ENCODE measurements around the gene RNF217.
"Not testable (repeated sequence)": the region's sequence is repeated elsewhere in the genome, so short reads cannot be mapped to it uniquely, and the experiment has no call there.

Gene RNF217, protein sequence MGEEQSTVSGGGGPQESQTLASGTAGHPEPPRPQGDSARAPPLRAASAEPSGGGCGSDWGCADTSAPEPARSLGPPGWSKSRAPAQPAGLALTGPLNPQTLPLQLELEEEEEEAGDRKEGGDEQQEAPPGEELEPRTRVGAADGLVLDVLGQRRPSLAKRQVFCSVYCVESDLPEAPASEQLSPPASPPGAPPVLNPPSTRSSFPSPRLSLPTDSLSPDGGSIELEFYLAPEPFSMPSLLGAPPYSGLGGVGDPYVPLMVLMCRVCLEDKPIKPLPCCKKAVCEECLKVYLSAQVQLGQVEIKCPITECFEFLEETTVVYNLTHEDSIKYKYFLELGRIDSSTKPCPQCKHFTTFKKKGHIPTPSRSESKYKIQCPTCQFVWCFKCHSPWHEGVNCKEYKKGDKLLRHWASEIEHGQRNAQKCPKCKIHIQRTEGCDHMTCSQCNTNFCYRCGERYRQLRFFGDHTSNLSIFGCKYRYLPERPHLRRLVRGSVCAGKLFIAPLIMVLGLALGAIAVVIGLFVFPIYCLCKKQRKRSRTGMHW

DNA sequence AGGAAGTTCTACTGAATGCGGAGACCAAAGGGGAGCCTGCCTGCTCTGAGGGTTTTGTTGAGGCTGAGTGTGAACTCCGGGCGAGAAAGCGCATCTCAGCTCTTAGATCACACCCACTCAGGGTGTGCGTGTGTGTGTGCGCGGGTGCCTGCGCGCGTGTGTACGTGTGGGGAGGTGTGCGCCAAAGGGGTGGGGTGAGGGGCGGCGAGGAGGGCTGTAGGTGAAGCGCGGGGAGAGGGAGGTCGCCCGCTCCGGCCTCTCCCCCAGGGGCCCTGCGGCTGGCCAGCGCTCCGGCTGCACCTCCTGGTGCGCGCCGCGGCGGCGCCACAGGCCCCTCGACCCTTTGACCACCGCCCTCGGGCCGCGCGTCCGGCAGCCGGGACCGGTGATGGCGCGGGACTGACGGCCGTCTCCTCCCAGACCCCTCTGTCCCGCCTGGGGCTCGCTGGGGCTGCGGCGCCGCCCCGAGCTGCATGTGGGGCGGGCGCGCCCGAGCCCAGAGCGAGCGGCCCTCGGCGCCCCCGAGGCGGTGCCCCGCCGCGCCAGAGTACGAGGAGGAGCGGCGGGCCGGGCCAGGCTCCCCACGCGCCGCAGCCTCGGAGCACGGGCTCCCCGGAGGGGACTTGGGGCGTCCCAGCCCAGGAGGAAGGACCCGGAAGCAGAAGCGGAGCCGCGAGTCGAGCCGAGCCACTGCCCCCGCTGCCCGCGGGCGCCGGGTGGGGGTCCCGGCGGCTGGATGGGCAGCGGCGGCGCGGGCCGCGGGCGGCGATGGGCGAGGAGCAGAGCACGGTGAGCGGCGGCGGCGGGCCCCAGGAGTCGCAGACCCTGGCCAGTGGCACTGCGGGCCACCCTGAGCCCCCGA lies at the start of gene RNF217:
Gene RNF217, plus strand, starts transcription at position 661 of the 862 bp plus-strand sequence. Its CDS starts 108 bp downstream, at position 769.
- no peak for FAIRE-seq

DNA sequence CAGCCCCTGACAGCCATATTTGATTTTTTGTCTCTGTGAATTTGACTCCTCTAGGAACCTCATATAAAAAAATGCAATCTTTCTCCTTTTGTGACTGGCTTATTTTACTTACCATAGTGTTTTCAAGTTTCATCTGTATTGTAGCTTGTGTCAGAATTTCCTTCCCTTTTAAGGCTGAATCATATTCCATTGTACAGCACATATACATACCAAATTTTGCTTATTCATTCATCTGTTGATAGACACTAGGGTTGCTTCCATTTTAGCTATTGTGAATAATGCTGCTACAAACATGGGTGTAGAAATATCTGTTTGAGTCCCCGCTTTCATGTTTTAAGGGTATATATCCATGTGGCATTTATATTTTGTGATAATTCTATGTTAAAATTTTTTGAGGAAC lies 49.2 kb upstream of the RNF217 start:
- no peak for FAIRE-seq

DNA sequence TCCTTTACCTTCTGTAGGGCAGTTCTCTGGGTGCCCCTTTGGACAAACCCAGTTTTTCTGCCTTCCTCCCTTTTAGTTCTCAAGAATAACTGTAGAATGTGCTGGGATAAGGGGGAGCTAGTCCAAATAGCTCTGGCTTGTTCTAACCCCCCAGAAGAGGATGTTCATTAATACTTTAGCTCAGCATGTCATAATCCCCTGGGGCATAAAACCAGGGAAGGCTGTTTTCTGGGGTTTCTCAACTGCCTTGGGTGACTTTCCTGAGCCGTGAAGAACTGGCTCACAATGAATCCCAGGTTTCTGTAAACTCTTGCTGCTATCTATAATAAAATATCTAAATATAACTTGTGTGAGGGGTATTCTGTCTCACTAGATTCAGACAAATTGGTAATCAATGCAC lies 44.5 kb upstream of the RNF217 start:
- no peak for FAIRE-seq

DNA sequence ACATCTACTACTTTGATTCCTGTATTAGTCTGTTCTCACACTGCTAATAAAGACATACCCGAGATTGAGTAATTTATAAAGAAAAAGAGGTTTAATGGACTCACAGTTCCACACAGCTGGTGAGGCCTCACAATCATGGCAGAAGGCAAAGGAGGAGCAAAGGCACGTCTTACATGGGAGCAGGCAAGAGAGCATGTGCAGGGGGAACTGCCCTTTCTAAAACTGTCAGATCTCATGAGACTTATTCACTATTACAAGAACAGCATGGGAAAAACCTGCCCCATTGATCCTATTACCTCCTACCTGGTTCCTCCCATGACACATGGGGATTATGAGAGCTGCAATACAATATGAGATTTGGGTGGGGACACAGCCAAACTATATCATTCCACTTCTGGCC lies 42.5 kb upstream of the RNF217 start:
- not testable (repeated sequence) for FAIRE-seq

DNA sequence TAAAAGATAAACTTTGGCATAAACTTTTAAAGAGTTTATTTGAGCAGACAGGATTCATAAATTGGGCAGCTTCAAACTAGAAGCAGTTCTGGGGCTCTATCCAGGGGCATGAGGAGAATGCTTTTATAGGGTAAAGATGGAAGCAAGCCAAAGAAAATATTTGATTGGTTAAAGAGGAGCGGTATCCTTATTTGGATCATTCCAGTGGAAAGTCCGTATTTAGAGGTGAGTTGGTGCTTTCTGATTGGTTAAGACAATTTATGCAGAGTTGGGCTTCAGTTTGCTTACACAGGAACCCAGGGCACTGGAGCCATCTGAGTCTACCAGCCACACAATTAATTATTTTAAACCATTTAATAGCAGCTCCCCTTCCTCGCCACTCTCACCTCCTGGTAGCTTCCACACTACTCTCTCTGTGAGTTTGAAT lies 37.9 kb upstream of the RNF217 start:
- no peak for FAIRE-seq

DNA sequence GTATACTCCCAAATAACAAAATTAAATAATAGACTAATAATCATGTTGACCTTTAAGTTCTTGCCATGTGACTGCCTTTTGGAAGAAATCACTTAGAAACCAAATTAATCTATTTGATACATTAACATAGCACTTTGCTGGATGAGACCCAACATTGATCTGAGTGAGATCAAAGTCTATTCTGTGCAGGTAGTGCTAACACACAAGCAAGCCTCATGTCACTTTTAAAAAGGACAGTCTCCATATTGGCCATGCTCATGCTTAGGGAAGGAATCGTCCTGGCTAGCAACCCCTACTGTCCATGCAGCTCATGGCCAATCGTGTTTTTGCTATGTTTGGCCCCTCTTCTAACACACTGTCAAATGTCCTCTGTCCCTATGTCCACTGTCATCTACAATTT lies 35.8 kb upstream of the RNF217 start:
- no peak for FAIRE-seq

DNA sequence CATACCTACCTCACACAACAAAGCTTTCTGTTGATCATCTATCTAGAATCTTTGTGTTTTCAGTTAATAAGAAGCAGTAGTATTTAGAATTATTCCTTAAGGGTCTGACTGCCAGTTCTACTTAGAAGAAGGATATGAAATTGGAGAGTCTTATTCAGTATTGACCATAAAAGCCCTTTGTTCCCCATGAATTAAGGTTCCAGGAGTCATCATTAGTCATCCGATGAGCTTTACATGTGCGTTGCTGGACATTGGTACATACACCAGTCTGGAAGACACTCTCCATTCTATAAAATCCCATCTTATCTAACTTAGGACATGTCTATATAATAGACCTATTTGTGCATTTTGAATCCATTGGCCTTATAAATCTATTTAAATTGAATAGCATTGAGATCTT lies 34.4 kb upstream of the RNF217 start:
- no peak for FAIRE-seq

DNA sequence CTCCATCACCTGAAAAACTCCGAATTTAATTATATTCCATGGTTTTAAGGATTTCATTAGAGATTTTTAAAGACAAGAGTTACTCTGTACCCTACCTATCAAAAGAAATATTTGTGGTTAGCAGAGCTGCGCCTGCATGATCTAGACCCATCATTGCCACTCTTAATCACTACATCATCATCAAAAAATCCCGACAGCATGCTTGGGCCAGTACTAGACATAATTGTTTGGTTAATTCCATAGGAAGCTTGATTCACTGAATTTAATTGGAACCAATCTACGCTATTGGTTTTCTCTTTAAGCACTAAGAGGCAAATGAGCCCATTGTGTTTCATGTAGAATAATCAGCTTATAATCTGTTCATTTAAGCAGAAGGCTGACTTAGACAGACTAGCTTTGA lies 33.4 kb upstream of the RNF217 start:
- no peak for FAIRE-seq

DNA sequence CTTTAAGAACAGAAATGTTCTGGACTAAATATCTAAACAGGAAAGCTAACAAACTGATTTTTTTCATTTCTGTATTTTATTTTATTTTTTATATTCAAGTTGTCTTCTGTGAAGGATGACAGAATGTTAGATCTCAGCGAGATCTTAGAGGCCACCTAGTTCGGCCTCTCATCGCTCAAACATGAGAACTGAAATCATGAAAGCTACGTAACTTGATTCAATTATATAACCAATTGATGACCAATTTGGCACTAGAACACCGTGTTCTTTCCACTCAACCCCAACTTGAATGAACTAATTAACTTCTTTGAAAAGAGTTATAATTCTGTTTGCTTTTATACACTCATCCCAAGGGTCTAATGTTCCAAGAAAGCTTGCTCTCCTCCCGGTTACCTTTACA lies 24.6 kb upstream of the RNF217 start:
- FAIRE-seq, result no peak

DNA sequence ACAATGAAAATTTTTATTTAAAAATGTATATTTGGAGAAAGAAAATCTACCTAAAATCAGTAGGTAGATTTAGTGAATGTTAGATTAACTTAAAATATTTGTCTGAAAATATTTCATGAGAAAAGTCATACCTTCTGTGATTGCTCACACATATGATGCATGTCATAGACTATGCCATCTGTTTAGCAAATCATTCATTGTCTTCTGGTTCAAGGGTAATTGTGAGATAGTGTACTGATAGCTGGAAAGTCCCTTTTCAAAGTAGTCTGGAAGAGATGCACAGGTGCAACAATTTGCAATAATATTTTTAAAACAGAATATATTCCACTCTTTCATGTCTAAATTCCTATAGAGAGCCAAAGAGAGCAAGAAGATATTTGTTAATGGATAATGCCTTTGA lies 21.0 kb upstream of the RNF217 start:
- FAIRE-seq, result no peak

DNA sequence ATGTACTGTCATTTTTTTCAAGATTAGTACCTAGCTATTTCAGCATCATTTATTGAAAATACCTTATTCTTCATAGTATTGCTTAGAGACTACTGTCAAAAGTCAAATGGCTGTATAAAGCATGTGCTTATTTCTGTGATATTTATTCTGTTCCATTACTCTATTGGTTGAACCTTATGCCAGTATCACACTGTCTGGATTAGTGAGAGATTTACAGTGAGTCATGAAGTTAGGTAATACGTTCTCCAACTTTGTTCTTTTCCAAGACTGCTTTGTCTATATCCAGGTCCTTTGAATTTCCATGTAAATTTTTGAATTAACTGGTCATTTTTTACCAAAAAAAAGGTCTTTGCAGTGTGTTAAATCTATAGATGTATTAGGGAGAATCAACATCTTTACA lies 18.6 kb upstream of the RNF217 start:
- no peak for FAIRE-seq

DNA sequence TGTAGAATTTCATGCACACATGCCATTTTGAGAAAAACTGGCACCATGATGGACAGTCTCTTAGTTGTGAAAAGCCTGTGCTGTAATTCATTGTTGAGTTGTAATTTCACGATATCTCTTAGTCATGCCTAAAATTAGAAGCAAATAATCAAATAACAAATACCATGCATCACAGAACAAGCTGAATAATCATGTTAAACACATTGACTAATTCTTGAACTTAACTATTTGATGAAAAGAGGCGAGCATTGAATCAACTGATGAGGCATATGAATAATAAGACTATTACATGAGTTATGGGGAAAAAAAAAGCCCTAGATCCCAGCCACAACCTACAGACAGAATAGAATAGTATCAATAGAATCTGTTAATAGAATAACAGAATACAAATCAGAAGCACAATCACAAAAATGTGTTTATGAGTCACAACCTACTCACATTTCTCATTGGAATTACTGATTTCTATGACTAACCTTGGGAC lies 14.2 kb upstream of the RNF217 start:
- no peak for FAIRE-seq

DNA sequence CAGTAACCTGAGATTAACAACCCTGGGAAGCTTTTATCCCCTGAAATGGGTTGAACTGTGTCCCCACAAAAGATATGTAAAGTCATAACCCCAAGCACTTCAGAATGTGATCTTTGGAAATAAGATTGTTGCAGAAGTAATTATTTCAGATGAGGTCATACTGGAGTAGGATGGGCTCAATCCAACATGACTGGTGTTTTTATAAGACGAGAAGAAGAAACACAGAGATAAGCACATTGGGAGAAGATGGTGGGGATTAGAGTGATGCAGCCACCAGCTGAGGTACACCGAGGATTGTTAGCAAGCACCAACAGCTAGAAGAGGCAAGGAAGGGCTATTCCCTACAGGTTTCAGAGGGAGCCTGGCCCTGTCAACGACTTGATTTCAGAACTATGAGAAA lies 12.5 kb upstream of the RNF217 start:
- FAIRE-seq, result no peak

DNA sequence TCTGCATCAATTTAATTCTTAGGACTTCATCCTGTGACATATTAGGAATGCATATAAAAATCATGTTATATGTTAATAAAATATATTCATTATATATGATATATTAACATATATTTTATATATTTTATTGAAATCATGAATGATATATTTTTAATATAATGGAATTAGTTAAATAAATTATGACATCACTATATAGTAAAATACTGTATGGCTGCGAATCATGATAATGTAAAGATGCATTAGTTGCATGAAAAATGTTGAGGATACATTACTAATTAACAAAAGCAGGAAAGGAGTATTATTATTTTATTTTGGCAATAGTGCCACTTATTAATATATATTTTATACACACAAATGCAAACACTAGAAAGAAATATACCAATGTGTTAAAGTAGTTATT lies 8.4 kb upstream of the RNF217 start:
- peak; percentile 74 for FAIRE-seq

DNA sequence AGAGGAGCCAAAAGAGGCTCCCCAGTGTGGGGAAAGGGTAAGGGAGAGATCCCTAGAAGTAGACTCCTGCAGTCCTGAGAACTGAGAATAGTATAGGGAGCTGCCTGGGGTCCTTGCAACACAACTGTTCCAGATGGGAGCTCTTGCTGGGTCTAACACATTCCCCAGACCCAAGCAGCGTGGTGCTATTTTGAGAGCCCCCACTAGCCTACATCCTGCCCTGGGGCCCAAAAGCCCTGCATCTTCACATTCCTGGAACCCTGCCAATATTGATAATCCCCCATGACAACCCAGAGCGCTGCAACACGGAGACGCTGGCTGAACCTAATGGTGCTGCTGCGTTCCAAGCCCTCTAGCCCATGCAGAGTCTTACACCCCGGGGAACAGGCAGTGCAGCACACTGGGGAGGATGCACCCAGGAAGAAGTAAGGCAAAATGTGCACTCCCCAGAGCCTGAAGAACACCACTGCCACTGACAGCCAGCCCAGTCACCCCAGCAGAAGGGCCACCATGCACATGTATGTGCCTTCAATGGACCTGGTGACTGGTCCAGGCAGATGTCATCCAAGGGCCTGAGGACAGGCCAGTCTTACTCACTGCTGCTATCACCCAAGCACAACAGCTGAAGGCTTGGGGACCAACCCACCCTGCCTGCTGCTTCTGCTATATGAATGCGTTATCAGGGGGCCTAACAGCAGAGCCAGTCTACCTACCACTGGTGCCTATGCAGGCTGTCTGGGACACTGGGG lies 7.0 kb upstream of the RNF217 start:
- no peak for FAIRE-seq

DNA sequence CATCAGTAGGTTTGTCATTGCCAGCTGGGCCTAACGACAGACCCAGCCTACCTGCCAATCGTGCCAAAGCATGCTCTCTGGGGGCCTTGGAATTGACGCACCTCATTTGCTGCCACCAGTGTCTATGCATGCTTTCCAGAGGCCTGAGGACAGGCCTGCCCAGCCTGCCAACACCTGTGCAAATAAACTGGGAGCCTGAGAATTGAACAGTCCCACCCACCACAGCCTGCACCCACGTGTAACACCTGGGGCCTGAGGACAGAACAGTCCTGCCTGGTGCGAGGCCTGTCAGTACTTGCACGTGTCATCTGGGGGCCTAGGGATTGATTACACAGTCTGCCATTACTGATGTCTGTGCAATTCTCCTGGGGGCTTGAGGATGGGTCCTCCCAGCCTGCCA lies 6.2 kb upstream of the RNF217 start:
- FAIRE-seq, result no peak

DNA sequence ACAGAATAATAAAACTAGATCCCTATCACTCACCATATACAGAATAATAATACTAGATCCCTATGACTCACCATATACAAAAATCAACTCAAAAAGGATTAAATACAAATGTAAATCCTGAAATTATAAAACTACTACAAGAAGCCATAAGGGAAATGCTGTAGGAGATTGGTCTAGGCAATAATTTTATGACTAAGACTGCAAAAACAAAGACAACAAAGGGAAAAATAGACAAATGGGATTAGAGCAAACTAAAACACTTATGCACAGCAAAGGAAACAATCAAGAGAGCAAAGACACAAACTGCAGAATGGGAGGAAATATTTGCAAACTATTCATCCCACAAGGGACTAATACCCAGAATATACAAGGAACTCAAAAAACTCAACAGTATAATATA lies 4.1 kb upstream of the RNF217 start:
- no peak for FAIRE-seq

DNA sequence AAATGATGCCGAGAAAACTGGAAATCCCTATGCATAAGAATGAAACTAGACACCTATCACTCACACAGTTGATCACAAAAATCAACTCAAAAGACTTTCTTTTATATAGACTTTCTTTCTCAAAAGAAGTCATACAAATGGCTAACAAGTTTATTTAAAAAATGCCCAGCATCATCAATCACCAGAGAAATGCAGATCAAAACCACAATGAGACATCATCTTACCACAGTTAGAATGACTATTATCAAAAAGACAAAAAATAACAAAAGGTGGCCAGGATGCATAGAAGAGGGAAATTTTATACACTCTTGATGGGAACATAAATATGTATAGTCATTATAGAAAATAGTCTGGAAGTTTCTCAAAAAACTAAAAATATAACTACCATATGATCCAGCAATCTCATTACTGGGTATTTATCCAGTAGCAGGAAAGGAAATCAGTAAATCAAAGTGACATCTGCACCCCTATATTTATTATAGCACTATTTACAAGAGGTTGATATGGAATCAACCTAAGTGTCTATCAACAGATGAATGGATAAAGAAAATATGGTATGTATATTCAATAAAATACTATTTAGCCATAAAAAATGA lies 3.4 kb upstream of the RNF217 start:
- no peak for FAIRE-seq

DNA sequence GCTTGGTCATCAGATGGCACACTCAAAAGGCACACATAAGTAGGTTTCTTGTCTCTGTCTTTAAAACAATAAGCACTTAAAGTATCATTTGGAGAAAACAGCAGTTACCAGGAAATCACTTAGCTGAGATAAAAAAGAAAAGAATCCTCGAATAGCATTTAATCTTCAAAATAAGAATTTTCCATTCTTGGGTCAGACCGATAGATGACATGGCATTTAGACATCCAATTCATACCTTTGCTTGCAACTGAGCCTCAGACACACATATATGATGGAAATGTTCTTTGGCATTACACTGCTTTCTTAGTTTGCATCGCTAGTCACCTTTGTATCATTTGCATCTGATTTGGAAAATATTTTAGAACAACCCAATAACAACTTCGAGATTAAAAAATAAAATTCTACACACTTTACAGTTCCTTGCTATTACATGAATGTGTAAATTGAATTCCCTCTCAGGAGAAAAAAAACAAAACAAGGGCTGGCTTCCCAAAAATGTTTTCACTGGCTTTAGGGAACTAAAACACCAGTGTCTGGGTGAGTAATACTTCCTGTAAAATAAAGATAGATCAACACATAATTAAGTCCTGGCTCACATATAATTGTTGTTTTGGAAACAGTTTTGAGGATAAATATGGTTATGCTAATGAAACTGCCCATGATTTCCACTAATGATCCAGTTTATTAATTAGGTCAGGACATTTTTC lies 1.3 kb upstream of the RNF217 start:
- no peak for FAIRE-seq

DNA sequence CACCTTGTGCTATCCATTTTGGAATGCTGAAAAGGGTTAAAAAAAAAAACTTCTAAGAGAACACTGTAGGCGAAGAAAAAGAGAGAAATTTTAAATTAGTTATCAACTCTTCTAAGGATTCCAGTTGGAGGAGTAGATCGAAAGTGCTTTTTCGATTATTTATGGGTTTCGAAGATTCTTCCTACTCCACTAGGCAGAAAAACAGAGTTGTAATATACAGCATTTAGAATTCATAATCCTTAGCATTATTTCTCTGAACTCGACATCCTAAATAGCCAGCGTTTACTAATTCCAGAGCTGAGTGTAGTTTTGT lies 817 bp upstream of the RNF217 start:
- no peak for FAIRE-seq

DNA sequence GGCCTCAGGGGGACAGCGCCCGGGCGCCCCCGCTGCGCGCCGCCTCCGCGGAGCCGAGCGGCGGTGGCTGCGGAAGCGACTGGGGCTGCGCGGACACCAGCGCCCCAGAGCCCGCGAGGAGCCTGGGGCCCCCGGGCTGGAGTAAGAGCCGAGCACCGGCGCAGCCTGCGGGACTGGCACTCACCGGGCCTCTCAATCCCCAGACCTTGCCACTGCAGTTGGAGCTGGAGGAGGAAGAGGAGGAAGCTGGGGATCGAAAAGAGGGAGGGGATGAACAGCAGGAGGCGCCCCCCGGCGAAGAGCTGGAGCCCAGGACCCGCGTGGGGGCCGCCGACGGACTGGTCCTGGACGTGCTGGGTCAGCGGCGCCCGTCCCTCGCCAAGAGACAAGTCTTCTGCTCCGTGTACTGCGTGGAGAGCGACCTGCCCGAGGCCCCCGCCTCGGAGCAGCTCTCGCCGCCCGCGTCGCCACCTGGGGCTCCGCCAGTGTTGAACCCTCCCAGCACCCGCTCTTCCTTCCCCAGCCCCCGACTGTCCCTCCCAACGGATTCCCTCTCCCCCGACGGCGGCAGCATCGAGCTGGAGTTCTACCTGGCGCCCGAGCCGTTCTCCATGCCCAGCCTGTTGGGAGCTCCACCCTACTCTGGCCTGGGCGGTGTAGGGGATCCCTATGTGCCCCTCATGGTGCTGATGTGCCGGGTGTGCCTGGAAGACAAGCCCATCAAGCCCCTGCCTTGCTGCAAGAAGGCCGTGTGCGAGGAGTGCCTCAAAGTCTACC lies 590 bp downstream of the RNF217 start:
- no peak for FAIRE-seq
